Measurements from ENCODE around the gene PDE6C. TPM values are rescaled to one million over a fixed set of nuclear protein-coding genes. Genes with fewer than 3 reads are reported as not detected.

Gene PDE6C
- 0.65 TPM for polyA plus RNA-seq (2012; ENCODE audit: insufficient read depth, insufficient read length, low read depth)

GRCh38 chr10:93612311-93612710 is at the start of gene PDE6C:
Gene PDE6C, plus strand, starts transcription at chr10:93612537. Its CDS starts 189 bp downstream, at chr10:93612726.
- Histone ChIP-seq H3K9me3 (no peaks in the 10 kb centered on the region), H3K27me3 (no peaks in the 10 kb centered on the region; the same call in none of the 2 replicates), H3K4me1 (no peaks in the 10 kb centered on the region), H3K4me3 (ENCODE audit: low read depth, low read length) (no peak within 1 kb of the TSS), H3K36me3 (no peaks in the 10 kb centered on the region)
- DNase-seq: no peak
- no peak for TF ChIP-seq CTCF (IDR thresholded peaks at IDR 0.05; ENCODE audit: low read depth, low read length)

GRCh38 chr10:93565446-93565845 is 46.9 kb upstream of the PDE6C start:
- no peaks in the 10 kb centered on the region for H3K36me3 ChIP-seq
- DNase-seq: no peak
- TF ChIP-seq CTCF (IDR thresholded peaks at IDR 0.05; ENCODE audit: low read depth, low read length): no peak

GRCh38 chr10:93566435-93567276 is 45.7 kb upstream of the PDE6C start, which contains the start of gene FFAR4:
Gene FFAR4, plus strand, starts transcription at chr10:93566665. Its CDS starts 56 bp downstream, at chr10:93566721.
- Histone ChIP-seq H3K9me3 (no peaks in the 10 kb centered on the region), H3K36me3 (no peaks in the 10 kb centered on the region), H3K4me3 (ENCODE audit: low read depth, low read length) (no peak within 1 kb of the TSS), H3K27me3 (peaks cover 39% of the 10 kb centered on the region), H3K4me1 (no peaks in the 10 kb centered on the region)
- no peak for DNase-seq
- no peak for TF ChIP-seq CTCF (IDR thresholded peaks at IDR 0.05; ENCODE audit: low read depth, low read length)

More at GRCh38 chr10:93565446-93565845, 46.9 kb upstream of the PDE6C start:
- Histone ChIP-seq H3K4me1 (no peaks in the 10 kb centered on the region), H3K9me3 (no peaks in the 10 kb centered on the region), H3K27me3 (peaks cover 39% of the 10 kb centered on the region), H3K4me3 (ENCODE audit: low read depth, low read length) (no peak overlapping the region)

GRCh38 chr10:93567277-93568104 is 44.8 kb upstream of the PDE6C start:
- Histone ChIP-seq H3K4me1 (no peaks in the 10 kb centered on the region), H3K36me3 (no peaks in the 10 kb centered on the region), H3K9me3 (no peaks in the 10 kb centered on the region), H3K27me3 (peaks cover 41% of the 10 kb centered on the region), H3K4me3 (ENCODE audit: low read depth, low read length) (no peak overlapping the region)
- no peak for TF ChIP-seq CTCF (IDR thresholded peaks at IDR 0.05; ENCODE audit: low read depth, low read length)
- no peak for DNase-seq

GRCh38 chr10:93568105-93568390 is 44.3 kb upstream of the PDE6C start:
- H3K4me1 ChIP-seq: no peaks in the 10 kb centered on the region
- TF ChIP-seq CTCF (IDR thresholded peaks at IDR 0.05; ENCODE audit: low read depth, low read length): no peak
- H3K4me3 ChIP-seq (ENCODE audit: low read depth, low read length): no peak overlapping the region
- peaks cover 44% of the 10 kb centered on the region for H3K27me3 ChIP-seq
- DNase-seq: no peak
- H3K36me3 ChIP-seq: no peaks in the 10 kb centered on the region
- no peaks in the 10 kb centered on the region for H3K9me3 ChIP-seq
